Adrenal gland (tissue), 12 donors: ENCODE measurements around the gene BBLN. TPM values are rescaled to one million over a fixed set of nuclear protein-coding genes. Genes with fewer than 3 reads are reported as not detected.
A peak's percentile ranks its signal among the peaks of the same experiment; 100 is the strongest.

Source experiments
- DNase-seq, 7 donors: peaks; one replicate each; pipeline ENCODE4 v3.0.0-alpha.2; 2019 to 2020
- H3K27ac ChIP-seq, 5 donors: fragments of 200-600 bp; sonication (generic) in 4 of 5; 1 replicate in 3 of 5; 2 replicates in 2 of 5; pipeline versions ENCODE4 v1.5.1 to v1.8.0; 2016 to 2020; ENCODE audit warnings: mild to moderate bottlenecking in 1 of 5
- H3K27me3 ChIP-seq: fragments of 200-600 bp; 2 replicates; pipeline ENCODE4 v1.8.0; 2021
- H3K36me3 ChIP-seq, 2 donors: fragments of 200-600 bp; replicated peaks in 1 of 2; 1 replicate in 1 of 2; 2 replicates in 1 of 2; pipeline versions ENCODE4 v1.5.1 to v1.8.0; 2018 to 2022
- H3K4me1 ChIP-seq, 2 donors: fragments of 200-600 bp; replicated peaks in 1 of 2; 1 replicate in 1 of 2; 2 replicates in 1 of 2; pipeline versions ENCODE4 v1.5.1 to v1.8.0; 2018 to 2021
- H3K4me3 ChIP-seq, 4 donors: fragments of 200-600 bp; sonication (generic) in 3 of 4; one replicate each; pipeline ENCODE4 v1.5.1; 2016 to 2018
- H3K9me3 ChIP-seq, 3 donors: fragments of 200-600 bp; sonication (generic) in 1 of 3; replicated peaks in 1 of 3; 1 replicate in 2 of 3; 2 replicates in 1 of 3; pipeline versions ENCODE4 v1.5.1 to v1.8.0; 2016 to 2021
- CTCF ChIP-seq, 6 experiments: fragments of 450-650 bp in 4 of 6; fragments of 200-600 bp in 2 of 6; sonication (generic) in 1 of 6; IDR thresholded peaks; 1 replicate in 5 of 6; 2 replicates in 1 of 6; pipeline versions ENCODE4 v1.5.1 to v1.8.0; 2016 to 2021; ENCODE audit warnings: antibody characterized with exemption in 6 of 6, mild to moderate bottlenecking in 2 of 6, moderate library complexity in 1 of 6
- POLR2A ChIP-seq, 2 donors: fragments of 450-650 bp; IDR thresholded peaks; one replicate each; pipeline ENCODE4 v1.6.1; 2017; ENCODE audit warnings: antibody characterized with exemption in 2 of 2, mild to moderate bottlenecking in 2 of 2, moderate library complexity in 1 of 2
- WGBS, 4 donors: extraction: QIAGEN DNeasy Blood & Tissue Kit in 2 of 4; methylation state at CpG; one replicate each; pipeline versions ENCODE4 v1.1.5 to v1.1.7; 2013 to 2017; 5-methylcytosine and 5-hydroxymethylcytosine counted together
- intact Hi-C, 2 donors: fragments of 100-400 bp; cut with DNase I; formaldehyde crosslinking; loops; one replicate each; pipeline versions ENCODE4 v1.14.1 to v1.15.0; 2022 to 2023
- polyA plus RNA-seq, 3 donors: library from polyadenylated mRNA; stranded (reverse); fragments of 200-250 nt in 2 of 3; fragments of 350-450 nt in 1 of 3; fragmentation: Illumina TruSeq in 1 of 3; extraction: RNeasy Lipid Tissue Mini Kit (QIAGEN cat#74804) in 1 of 3; gene quantifications; one replicate each; pipeline ENCODE4 v1.2.3, GENCODE V29; 2013 to 2014
- total RNA-seq, 9 donors: library from RNA; depleted of rRNA in 4 of 9; stranded (reverse); fragments of >200 nt in 4 of 9; fragments of 120-200 nt in 1 of 9; fragmentation: NEBNext Ultra II Directional in 1 of 9; extraction: Animal tissue kit (Norgen Biotek cat#: 25700) in 1 of 9; gene quantifications; one replicate each; pipeline versions ENCODE4 v1.1.0 to v1.2.4, GENCODE V29; 2013 to 2023
- donor health status: healthy with polysubstance abuse.
- donor health status: Bipolar disorder and iron deficiency.
- donor health status: DM: yes; HTN: yes; CAD: no.
- donor health status: DM: no; HTN: no; CAD: no.
- donor health status: DM: no; HTN: no; CAD: no.
- donor health status: DM: yes; HTN: yes; CAD: no.

BBLN gene
- total and polyA plus RNA-seq, 12 donors = 5.5 to 1,914 (median 419) TPM

- TF ChIP-seq POLR2A (IDR thresholded peaks at IDR 0.05) = no peak
- TF ChIP-seq CTCF (IDR thresholded peaks at IDR 0.05) = no peak
- Histone ChIP-seq H3K4me1 (peaks cover under 1 to 4% of the 10 kb centered on the region in 2 donors), H3K27me3 (no peaks in the 10 kb centered on the region), H3K4me3 (no peak overlapping the region), H3K27ac (no peak overlapping the region), H3K36me3 (peaks cover 0 to 50% of the 10 kb centered on the region in 2 donors), H3K9me3 (no peaks in the 10 kb centered on the region)
- intact Hi-C loops = loop anchor here in 1 of 2 donors (5.0 kb wide), 1 partner anchor 178 kb away; no protein-coding TSS in a partner anchor
- WGBS, 4 donors = 79 to 87% (median 83%) methylated on average over 14 to 20 of the region's 20 CpGs
- peak in 5 of 7 donors; percentile 8 to 55 (median 23) for DNase-seq
Observed at GRCh38 chr9:128120061-128120740, 39.9 kb upstream of the BBLN start.

- no peaks in the 10 kb centered on the region for H3K27me3 ChIP-seq
- peaks cover 5 to 11% of the 10 kb centered on the region in 2 donors for H3K4me1 ChIP-seq
- WGBS, 4 donors = 82 to 90% (median 85%) methylated on average over 18 to 29 of the region's 29 CpGs
- peaks cover 0 to 50% of the 10 kb centered on the region in 2 donors for H3K36me3 ChIP-seq
- no peaks in the 10 kb centered on the region for H3K9me3 ChIP-seq
- intact Hi-C loops = loop anchor here in 1 of 2 donors (5.0 kb wide), 1 partner anchor 179 kb away; no protein-coding TSS in a partner anchor
- TF ChIP-seq POLR2A (IDR thresholded peaks at IDR 0.05) (no peak), CTCF (IDR thresholded peaks at IDR 0.05) (no peak)
- DNase-seq = peak in 1 of 7 donors; percentile 19
- no peak overlapping the region for H3K4me3 ChIP-seq
- no peak overlapping the region for H3K27ac ChIP-seq
Observed at GRCh38 chr9:128120741-128121465, 39.2 kb upstream of the BBLN start.

GRCh38 chr9:128121466-128121810 is 38.6 kb upstream of the BBLN start:
- no peaks in the 10 kb centered on the region for H3K27me3 ChIP-seq
- H3K36me3 ChIP-seq = peaks cover 0 to 50% of the 10 kb centered on the region in 2 donors
- H3K4me1 ChIP-seq = peaks cover 11 to 17% of the 10 kb centered on the region in 2 donors
- intact Hi-C loops = loop anchor here in 1 of 2 donors (5.0 kb wide), 1 partner anchor 179 kb away; no protein-coding TSS in a partner anchor
- H3K9me3 ChIP-seq = no peaks in the 10 kb centered on the region
- H3K27ac ChIP-seq = no peak overlapping the region
- no peak overlapping the region for H3K4me3 ChIP-seq
- 85 to 97% (median 92%) methylated on average over 3 to 5 of the region's 5 CpGs for WGBS, 4 donors
- no peak for TF ChIP-seq POLR2A (IDR thresholded peaks at IDR 0.05)
- TF ChIP-seq CTCF (IDR thresholded peaks at IDR 0.05) = no peak
- DNase-seq = peak in 1 of 7 donors; percentile 4
